Calu3 (cell line): ENCODE data around the gene RIMS4. TPM values are rescaled to one million over a fixed set of nuclear protein-coding genes. Genes with fewer than 3 reads are reported as not detected.

Source experiments
- BruUV-seq: library from RNA; stranded (reverse); fragments of 400-500 nt; replicated peaks from 2 replicates; lab custom pipeline; 2021; lab: Mats Ljungman, UMichigan
- CTCF ChIA-PET: fragments of 300-600 bp; sonication (Branson Sonifier 250); formaldehyde crosslinking; loops from one replicate; lab custom pipeline; 2022; ENCODE audit warnings: antibody characterized with exemption; lab: Charles Lee
- DNase-seq: peaks from one replicate; pipeline ENCODE4 v3.0.0; 2022
- H3K27ac Mint-ChIP-seq: one replicate; pipeline ENCODE4 v1.8.0; 2022; ENCODE audit warnings: mixed read lengths; ENCODE audit not compliant: unreplicated experiment
- H3K27me3 Mint-ChIP-seq: one replicate; pipeline ENCODE4 v1.8.0; 2022; ENCODE audit warnings: mixed read lengths; ENCODE audit not compliant: unreplicated experiment
- H3K36me3 Mint-ChIP-seq: one replicate; pipeline ENCODE4 v1.8.0; 2022; ENCODE audit warnings: mild to moderate bottlenecking, moderate library complexity, mixed read lengths; ENCODE audit not compliant: insufficient read depth, unreplicated experiment
- H3K4me1 Mint-ChIP-seq: one replicate; pipeline ENCODE4 v1.8.0; 2022; ENCODE audit warnings: mild to moderate bottlenecking, low read depth, mixed read lengths; ENCODE audit not compliant: unreplicated experiment
- H3K4me3 Mint-ChIP-seq: one replicate; pipeline ENCODE4 v1.8.0; 2022; ENCODE audit warnings: mild to moderate bottlenecking, low read depth, moderate library complexity, mixed read lengths; ENCODE audit not compliant: unreplicated experiment
- H3K9me3 Mint-ChIP-seq: one replicate; pipeline ENCODE4 v1.8.0; 2022; ENCODE audit warnings: low read depth, mixed read lengths; ENCODE audit not compliant: unreplicated experiment
- CTCF ChIP-seq: fragments of 200-600 bp; IDR thresholded peaks from one replicate; pipeline ENCODE4 v1.8.0; 2022; ENCODE audit warnings: antibody characterized with exemption; ENCODE audit not compliant: unreplicated experiment
- intact Hi-C: fragments of 100-400 bp; cut with micrococcal nuclease; formaldehyde crosslinking; loops from one replicate; pipeline ENCODE4 v1.10.0; 2022; ENCODE audit not compliant: unreplicated experiment
- total RNA-seq: library from RNA; stranded (reverse); gene quantifications from 2 replicates; pipeline ENCODE4 v1.2.3, GENCODE V29; 2022

The RIMS4 gene
- total RNA-seq, 1 experiment from 2014 or later: 0.40 TPM

GRCh38 chr20:44707018-44707579, 103.2 kb downstream of the RIMS4 start:
- intact Hi-C loops: no loop called here
- no TSS peak for BruUV-seq
- Mint-ChIP-seq H3K36me3 (no peaks in the 10 kb centered on the region), H3K4me1 (peaks cover 5% of the 10 kb centered on the region), H3K9me3 (no peaks in the 10 kb centered on the region), H3K27ac (no peak overlapping the region), H3K4me3 (no peak overlapping the region), H3K27me3 (no peaks in the 10 kb centered on the region)
- TF ChIP-seq CTCF: no peak
- DNase-seq: no peak
- CTCF ChIA-PET: interaction anchor here (0.9 kb wide), 1 partner anchor 26 kb away, joined by 3 read pairs; no protein-coding TSS in a partner anchor

- CTCF ChIA-PET: interaction anchor here (2.2 kb wide), 1 partner anchor 8 kb away, joined by 9 read pairs; the partner anchor contains the start of gene CCN5
- H3K27ac Mint-ChIP-seq: no peak overlapping the region
- no TSS peak for BruUV-seq
- TF ChIP-seq CTCF: no peak
- H3K9me3 Mint-ChIP-seq: no peaks in the 10 kb centered on the region
- no peak for DNase-seq
- peaks cover 3% of the 10 kb centered on the region for H3K4me1 Mint-ChIP-seq
- H3K27me3 Mint-ChIP-seq: no peaks in the 10 kb centered on the region
- intact Hi-C loops: no loop called here
- no peak overlapping the region for H3K4me3 Mint-ChIP-seq
- no peaks in the 10 kb centered on the region for H3K36me3 Mint-ChIP-seq
Observed at GRCh38 chr20:44706301-44707017, 103.9 kb downstream of the RIMS4 start.

GRCh38 chr20:44705364-44706094, 104.8 kb downstream of the RIMS4 start:
- H3K27ac Mint-ChIP-seq: no peak overlapping the region
- intact Hi-C loops: no loop called here
- BruUV-seq: no TSS peak

More at GRCh38 chr20:44705364-44706094, 104.8 kb downstream of the RIMS4 start:
- CTCF ChIA-PET: interaction anchor here (2.2 kb wide), 1 partner anchor 9 kb away, joined by 9 read pairs; the partner anchor contains the start of gene CCN5
- Mint-ChIP-seq H3K36me3 (no peaks in the 10 kb centered on the region), H3K27me3 (no peaks in the 10 kb centered on the region), H3K4me3 (no peak overlapping the region), H3K4me1 (peaks cover 10% of the 10 kb centered on the region), H3K9me3 (no peaks in the 10 kb centered on the region)
- DNase-seq: no peak
- no peak for TF ChIP-seq CTCF
